HG03457 (cell line): ENCODE data around the gene LMF1.

Experiments used
- ATAC-seq: cut with Tn5 transposase; IDR thresholded peaks from one replicate; pipeline ENCODE4 v1.9.1; 2021; ENCODE audit warnings: moderate number of reproducible peaks; ENCODE audit not compliant: unreplicated experiment

The LMF1 gene

DNA sequence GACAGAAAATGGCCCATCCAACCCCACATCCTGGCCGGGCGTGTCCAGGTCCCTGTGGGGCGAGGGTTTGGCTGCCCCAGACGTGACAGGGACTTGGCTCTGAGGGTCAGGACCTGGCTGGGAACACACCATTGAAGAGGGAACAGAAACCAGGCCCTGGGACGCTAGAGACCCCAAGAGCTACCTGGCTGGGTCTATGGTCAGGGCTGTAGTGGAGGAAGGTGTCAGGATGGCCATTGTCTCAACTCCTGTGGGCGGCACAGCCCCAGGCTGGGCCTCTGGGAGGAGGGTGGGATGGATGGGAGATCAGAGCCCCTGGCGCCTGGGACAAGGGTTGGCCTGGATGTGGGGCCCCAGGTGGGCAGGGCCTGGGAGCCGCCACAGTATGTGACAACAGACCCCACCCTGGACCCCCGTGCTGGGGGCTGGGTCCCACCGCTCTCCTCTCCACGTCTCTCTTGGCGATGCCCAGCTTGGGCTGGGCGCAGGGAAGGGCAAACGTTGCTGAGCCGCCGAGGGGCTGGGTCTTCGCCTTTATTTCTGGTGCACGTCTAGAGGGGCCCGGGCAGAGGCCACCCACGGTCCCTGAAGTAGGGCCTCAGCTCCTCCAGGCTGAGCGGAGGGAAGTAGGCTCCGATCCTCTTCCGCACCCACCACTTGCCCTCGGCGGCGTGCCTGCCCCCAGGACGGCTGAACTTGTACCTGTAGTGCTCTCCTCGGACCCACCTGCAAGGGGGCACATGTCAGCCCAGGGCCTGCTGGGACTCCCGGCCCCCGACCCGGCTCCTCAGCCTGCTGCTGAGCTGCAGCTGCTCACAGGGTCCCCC lies 116.6 kb downstream of the LMF1 start:
- no peak for ATAC-seq

DNA sequence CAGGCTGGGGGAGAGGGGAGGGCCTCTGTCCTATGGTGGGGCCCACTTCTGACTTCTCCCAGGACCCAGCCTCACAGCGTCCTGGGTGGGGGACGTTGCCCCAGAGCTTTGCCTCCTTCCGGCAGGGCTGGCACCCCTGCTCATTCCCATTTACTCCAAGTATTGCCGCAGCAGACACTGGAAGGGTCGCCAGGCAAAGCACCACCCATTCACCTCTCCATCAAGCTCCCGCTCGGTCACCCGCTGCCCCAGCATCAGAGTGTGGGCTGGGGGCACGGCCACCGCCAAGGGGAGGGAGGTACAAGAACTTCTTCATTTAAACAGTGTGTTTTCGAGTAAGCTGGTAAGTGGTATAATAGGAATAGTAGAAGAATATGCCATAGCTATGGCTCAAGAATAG lies 117.5 kb downstream of the LMF1 start:
- ATAC-seq, result no peak

DNA sequence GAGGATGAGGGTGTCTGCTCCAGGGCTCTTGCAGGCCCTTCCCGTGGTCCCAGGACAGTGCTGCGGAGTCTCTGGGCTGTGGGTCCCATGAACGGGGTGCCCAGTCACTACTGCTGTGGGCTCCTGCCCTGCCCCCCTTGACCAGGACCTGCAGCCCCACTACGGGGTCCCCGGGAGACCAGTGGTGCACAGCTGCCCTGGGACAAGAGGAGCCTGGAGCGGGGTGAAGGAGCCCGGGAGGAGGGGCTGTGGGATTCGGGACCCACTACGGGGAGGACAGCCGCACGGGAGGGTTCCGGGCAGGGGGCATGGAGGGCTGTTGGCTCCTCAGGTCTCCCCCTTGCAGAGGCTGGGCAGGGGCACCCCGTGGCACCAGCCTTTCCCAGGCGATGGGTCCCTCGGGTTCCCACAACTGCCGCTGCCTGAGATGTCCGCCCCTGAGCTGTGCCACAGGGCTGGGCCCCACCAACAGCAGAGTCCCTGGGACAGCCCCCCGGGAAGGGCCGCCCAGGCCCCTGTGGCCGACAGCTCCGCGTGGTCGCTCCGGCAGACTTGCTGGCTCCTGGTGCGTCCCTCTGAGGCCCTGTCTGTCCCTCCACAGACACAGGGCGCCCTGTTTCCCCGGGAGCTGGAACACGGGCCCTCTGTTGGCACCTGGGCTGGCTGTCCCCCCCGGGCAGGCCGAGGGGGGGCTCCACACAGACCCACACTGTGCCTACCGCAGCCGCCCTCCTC lies 118.2 kb downstream of the LMF1 start:
- ATAC-seq, result no peak

DNA sequence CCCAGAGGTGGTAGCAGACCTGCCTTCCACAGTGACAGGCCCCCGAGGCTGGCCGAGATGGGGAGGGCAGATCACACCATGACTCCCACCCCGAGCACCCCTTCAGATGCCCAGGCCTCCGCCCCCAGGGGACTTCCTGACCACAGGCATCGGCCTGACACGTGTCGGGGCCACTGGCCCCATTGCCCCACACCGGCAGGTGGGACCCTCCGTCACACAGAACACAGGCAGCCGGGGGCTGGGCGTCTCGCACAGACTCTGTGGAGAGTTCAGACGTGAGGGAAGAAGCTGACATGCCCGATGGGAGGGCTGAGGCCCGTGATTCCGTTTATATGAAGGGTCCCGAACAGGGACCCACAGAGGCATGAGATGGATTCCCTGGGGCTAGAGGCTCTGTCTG lies 118.9 kb downstream of the LMF1 start:
- ATAC-seq, result no peak

DNA sequence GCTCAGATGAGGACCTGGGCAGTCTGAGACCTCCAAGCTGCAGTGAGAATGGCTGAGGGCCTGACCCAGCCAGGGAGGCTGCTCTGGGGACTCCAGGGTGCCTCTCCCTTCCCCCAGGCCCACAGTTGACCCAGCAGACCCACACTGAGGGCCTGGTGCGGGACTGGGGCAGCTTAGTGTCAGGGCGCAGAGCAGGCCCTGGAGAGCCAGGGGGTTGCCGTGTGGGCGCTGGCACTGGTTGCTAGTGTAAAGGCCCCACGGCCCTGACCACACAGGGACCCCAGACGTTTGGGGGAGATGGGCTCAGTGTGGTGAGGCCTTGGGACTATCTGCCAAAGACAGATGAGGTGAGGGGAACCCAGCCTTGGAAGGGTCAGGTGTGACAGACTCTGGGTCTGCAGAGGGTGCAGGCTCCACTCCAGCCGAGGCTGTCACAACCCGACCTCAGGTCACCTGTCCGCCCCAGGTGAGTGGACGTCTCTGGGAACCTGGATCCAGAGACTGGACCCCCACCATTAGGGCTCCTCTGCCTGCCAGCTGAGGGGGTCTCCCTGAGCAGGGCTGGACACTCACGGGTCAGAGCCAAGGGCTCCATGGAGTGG lies 119.5 kb downstream of the LMF1 start:
- ATAC-seq, result no peak

DNA sequence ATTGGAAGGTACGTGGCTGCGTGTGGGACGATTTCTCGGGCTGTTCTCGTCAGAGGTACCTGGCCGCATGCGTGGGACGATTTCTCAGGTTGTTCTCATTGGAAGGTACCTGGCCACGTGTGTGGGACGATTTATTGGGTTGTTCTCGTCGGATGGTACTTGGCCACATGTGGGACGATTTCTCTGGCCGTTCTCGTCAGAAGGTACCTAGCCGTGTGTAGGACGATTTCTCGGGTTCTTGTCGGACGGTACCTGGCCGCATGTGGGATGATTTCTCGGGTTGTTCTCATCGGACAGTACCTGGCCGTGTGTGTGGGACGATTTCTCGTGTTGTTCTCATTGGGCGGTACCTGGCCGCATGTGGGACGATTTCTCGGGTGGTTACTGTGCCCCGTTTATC lies 120.1 kb downstream of the LMF1 start:
- no peak for ATAC-seq

DNA sequence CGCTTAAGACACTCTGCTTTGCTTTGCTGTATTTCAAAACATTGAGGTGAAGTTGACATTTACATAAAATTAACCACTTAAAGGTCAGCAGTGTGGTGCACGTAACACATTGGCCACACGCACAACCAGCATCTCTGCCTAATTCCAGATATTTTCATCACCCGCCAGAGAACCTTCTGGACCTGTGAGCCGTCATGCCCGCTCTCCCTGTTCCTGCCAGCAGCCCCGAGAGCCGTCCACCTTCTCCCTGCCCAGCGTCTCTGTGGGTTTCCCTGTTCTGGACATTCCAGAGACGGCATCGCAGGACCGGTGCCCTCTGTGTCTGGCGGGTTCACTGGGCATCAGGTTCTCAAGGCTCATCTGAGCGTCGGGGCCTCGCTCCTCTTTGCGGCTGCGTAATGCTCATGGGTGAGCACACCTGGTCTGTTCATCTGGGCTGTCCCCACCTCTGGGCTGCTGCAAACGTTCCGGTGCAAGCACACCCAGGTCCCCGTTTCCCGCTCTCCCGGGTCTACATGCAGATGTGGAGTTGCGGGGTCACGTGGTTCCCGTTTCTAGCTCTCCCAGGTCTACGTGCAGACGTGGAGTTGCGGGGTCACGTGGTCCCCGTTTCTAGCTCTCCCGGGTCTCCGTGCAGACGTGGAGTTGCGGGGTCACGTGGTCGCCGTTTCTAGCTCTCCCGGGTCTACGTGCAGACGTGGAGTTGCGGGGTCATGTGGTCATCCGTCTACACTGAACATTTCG lies 122.1 kb downstream of the LMF1 start:
- no peak for ATAC-seq

DNA sequence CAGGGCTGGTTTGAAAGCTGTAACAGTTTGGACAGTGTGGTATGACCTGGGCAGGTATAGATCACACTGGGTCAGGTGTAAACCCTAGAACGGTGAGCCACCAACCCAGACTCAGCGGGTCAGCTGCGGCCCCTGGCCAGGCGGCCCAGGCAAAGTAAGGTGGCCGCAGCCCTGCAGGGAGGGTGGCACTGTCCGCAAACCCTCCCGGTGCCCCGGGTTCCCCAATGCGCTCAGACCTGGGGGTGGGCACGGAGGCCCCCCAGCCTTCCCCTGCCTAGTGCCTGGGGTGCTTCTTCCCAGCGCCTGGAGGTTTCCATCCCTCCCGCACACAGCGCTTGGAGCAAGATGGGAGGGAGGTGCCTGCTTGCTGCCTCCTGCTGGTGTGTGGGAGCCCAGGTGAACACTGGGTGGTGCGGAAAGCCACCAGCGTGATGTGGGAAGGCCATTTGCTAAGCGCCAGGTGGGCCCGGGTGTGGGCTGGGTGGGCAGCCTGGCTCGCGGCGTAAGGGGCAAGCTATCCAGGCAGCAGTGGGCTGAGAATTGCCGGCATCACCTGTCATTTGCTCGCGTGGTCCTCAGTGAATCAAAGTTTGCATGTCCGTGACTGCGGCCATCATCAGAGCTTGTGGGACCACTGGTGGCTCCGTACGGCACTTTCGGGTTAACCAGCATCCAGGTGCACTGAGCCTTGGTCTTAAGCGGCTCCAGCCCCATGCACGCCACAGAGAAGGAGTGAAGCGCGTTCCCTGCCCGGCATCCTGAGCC lies 122.9 kb downstream of the LMF1 start:
- no peak for ATAC-seq

DNA sequence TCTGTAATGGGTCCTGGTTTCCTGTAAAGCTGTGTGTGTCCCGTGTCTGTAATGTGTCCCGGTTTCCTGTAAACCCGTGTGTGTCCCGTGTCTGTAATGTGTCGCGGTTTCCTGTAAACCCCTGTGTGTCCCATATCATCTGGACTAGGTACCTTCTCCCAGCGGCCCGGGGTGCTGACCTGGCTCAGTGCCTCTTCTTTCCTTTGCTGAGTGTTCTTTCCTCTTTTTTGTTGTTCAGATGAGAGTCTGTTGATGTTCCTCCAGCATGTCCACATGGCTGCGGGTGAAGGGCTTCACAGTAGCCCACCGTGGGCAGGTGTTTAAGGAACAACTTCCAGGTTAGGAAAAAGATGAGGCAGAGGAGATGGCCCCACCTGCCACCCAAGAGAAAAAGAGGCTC lies 123.6 kb downstream of the LMF1 start:
- ATAC-seq, result no peak

DNA sequence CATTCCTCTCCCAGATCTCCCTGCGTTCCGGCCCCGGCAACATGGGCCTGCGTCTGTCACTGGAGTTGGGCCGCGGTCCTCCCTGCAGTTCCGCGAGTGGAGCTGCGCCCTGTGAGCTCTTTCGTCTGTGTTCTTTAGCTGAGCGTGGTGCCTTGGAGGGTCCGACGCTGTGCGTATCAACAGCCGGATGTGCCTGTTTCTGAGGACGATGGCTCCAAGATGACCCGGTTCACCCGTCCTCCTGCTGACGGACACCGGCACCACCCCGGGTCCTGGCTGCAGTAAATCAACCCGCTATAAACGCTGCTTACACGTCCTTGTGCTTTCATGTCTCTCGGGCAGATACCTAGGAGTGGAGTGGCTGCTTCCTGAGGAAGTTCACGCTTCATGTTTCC lies 125.4 kb downstream of the LMF1 start:
- ATAC-seq, result no peak

DNA sequence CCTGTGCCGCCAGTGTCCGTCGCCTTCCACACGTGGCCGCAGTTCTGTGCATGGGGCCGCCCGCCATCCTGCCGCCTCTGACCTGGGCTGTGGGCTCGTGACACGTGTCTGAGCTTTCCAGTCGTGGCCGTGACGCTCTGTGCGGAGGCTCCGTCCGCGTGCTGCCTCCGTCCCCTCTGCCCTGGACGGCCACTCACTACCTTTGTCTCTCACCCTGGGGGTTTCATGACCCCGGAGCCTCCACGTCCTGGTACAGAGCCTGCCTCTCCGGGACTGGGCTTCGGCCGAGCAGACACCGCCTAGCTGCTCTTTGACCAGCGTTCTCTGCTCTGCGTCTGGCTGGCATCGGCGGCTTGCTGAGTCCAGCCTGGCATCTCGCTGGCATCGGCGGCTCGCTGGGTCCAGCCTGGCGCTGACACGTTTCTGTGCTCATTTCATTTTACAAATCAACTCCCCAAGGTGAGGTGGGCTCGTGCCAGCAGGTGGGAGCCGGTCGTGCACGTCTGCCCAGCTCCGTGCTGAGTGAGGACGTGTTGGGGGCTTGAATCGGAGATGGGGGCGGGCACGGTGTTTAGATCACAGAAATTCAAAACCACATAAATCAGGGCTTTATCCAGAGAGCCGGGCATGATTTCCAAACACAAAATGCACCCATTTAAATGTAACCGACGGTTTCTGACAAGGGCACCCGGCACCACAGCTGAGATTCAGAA lies 126.0 kb downstream of the LMF1 start:
- ATAC-seq, result no peak

DNA sequence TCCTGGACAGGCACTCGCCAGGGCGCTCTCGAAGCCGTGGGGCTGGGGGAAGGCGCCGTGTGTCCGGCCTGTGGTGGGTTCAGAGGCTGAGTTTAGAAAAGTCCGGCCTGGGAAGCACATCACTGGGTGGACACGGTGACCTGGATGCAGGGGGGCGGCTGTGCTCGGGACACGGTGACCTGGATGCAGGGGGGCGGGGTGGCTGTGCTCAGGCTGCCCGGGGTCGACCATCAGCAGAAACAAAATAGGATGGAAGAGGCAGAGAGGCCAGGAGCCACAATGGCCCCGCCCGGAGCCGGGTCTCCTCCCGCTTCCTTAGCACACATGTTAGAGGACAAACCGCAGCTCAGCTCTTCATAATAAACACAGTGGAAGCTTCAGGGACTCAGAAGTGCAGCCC lies 127.0 kb downstream of the LMF1 start:
- no peak for ATAC-seq

DNA sequence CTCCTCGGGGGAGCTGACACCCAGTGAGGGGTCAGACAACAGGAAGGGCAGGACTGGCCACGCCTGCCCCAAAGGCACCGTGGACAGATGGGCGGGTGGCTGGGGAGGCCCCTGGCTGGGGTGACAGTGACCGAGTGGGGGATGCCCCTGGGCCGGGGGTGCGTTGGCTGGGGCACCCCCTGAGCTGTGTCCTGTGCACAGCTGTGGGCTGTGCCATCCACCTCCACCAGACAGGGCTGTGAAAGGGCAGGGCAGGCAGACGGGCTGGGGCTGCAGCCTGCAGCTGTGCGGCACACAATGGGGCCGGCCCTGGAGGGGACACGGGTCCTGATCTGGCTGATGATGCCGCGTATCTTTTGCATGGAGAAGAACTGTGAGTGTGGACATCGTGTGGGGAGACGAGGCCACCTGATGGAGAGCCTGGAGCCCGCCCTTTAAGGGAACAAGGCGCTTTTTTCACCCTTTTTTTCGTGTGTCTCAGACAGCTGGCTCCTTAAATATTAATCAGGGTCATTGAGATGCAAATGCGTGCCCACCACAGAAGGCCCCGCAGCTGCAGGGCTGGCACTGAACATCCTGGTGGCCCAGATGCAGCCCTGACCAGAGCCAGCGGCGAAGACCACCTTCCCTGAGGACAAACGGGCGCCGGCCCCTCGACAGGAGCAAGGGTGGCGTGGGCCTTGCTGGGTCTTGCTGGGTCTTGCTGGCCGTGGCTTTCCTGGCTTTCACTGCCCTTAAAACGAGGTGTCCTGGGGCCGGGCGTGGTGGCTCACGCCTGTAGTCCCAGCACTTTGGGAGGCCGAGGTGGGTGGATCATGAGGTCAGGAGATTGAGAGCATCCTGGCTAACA lies 127.8 kb downstream of the LMF1 start:
- no peak for ATAC-seq

DNA sequence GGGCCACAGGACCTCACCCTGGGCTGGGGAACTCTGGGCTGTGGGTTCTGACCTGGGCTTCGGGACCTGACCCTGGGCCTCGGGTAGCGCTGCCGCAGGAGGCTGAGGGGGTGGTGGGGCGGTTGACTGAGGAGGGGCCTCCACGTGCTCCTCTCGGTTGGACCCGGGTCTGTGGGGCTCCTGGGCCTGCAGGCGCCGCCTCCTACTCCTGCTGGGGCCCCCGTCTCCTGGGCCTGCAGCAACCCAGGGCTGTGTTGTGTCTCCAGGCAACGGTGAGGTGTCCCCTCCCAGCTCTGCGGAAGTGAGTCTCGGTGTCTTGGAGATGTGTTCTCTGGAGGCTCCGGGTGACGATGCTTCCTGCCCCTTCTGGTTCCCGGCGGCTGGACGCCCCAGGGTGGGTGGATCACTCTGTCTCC lies 128.7 kb downstream of the LMF1 start:
- no peak for ATAC-seq

DNA sequence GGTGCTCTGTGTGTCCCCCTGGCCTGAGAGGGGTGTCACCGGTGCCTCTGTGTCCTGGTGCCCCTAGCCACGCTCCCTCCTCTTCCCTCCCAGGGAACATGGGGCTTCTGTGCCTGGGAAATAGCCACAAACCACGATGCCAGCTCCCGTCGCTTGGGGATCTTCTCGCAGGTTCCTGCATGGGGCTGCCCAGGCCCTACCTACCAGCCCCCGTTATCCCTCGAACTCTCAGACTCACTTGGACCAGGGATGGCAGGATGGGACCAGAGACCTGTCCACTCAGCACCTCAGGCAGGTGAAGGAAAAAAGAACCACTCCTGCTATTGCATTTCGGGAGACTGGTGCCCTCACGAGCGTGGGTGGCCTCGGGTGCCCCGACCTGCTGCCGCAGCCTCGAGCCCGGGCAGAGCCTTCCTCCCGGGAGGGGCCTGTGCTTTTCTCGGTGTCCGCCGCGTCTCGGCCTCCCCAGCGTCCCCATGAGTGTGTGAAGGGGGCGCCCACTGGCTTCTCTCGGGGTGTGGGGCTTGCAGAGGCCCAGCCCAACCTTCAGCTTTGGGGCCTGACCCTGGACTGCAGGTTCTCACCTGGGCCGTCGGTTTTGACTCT lies 129.2 kb downstream of the LMF1 start:
- ATAC-seq, result no peak

DNA sequence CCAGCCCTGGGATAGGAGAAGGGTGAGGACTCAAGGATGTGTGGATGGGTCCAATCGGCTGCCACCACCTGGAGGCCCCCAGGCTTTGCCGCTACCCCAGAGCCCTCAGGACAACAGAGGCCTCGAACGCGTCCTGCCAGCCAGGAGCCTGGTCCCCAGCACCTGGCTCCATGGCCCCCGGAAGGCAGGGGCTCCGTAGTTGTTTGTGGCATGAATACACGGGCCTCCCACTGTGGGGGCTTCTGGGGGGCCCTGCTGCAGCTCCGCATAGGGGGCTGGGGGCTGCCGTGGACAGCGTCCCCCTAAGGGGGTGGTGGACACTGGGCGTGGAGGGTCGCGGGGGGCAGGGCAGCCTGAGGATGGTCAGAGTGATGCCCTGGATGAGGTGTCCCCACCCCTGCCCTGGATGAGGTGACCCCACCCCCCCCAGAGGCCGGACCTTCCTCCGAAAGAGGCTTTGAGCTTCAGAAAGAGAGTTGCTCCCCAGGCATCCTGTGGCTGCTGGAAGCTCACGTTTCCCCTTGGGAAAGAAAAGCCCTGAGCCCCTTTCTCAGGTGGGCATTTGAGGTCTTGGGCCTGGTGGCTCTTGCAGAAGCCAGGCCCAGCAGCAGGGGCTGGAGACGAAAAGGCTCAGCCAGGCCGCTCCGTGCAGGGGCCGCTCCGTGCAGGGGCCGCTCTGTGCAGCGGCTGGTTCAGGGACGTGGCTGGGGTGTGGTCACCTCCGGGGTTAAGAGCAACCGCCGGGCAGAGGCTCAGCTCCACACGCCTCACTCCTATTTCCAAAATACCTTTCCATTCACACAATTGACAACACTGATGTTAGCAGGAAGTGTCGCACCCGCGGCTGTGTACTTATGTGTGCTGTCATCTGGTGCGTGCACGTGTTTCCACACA lies 130.0 kb downstream of the LMF1 start:
- ATAC-seq, result no peak

DNA sequence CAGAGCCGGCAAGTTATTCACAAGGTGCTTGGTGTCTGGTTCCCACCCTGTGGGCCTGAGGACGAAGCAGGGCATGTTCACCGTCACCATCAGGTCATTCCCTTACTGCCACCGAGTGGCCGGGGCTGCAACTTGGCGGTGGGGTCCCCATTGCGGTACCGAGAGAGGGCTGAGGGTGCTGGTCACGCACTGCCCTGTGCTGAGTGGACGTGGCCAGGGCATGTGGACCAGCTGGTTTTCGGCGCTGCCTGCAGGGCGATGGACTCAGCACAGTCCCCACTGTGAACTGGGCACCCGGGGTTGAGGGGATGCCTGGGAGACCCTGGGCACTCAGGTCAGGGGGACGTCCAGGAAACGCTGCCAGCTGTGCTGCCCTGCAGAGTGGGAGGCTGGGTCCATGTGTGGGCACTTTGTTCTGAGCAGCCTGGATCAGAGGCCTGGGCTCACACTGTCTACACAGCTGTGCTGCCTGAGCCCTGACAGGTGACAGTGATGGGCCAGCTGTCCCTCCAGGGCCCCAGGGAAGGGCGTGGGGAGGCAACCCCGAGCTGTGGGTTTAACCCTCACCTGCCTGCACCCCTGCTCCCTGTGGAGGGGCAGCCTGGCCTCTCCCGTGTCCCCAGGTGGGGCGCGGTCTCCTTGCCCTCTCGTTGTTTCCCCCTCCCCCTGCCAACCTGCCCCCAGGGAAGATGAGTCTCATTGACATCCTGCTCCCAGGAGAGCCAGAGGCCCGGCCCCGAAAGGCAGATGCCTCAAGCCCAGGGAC lies 131.0 kb downstream of the LMF1 start:
- ATAC-seq, result no peak
